ENCODE data around the gene RFX2.

Gene RFX2

GRCh38 chr19:6017576-6017975 lies 92.7 kb downstream of the RFX2 start:
- TF ChIP-seq CTCF (IDR thresholded peaks at IDR 0.05) (no peak), ZFX (IDR thresholded peaks at IDR 0.05; ENCODE audit: borderline replicate concordance) (no peak)
- no peak overlapping the region for H3K27ac ChIP-seq

GRCh38 chr19:6015841-6016545 lies 94.3 kb downstream of the RFX2 start:
- no peak overlapping the region for H3K27ac ChIP-seq
- TF ChIP-seq ZFX (IDR thresholded peaks at IDR 0.05; ENCODE audit: borderline replicate concordance) (no peak), CTCF (IDR thresholded peaks at IDR 0.05) (no peak)

- no peak for TF ChIP-seq CTCF (IDR thresholded peaks at IDR 0.05)
- TF ChIP-seq ZFX (IDR thresholded peaks at IDR 0.05; ENCODE audit: borderline replicate concordance), result no peak
- no peak overlapping the region for H3K27ac ChIP-seq
Measured at GRCh38 chr19:6014551-6015135, 95.7 kb downstream of the RFX2 start.

- no peak overlapping the region for H3K27ac ChIP-seq
- TF ChIP-seq CTCF (IDR thresholded peaks at IDR 0.05) (no peak), ZFX (IDR thresholded peaks at IDR 0.05; ENCODE audit: borderline replicate concordance) (no peak)
Measured at GRCh38 chr19:6012426-6013170, 97.7 kb downstream of the RFX2 start.

GRCh38 chr19:6011794-6012193 lies 98.5 kb downstream of the RFX2 start:
- TF ChIP-seq ZFX (IDR thresholded peaks at IDR 0.05; ENCODE audit: borderline replicate concordance), result no peak
- TF ChIP-seq CTCF (IDR thresholded peaks at IDR 0.05), result no peak
- no peak overlapping the region for H3K27ac ChIP-seq

GRCh38 chr19:6011206-6011605 lies 99.1 kb downstream of the RFX2 start:
- no peak overlapping the region for H3K27ac ChIP-seq
- no peak for TF ChIP-seq ZFX (IDR thresholded peaks at IDR 0.05; ENCODE audit: borderline replicate concordance)
- TF ChIP-seq CTCF (IDR thresholded peaks at IDR 0.05), result no peak

- no peak overlapping the region for H3K27ac ChIP-seq
- no peak for TF ChIP-seq ZFX (IDR thresholded peaks at IDR 0.05; ENCODE audit: borderline replicate concordance)
- no peak for TF ChIP-seq CTCF (IDR thresholded peaks at IDR 0.05)
Measured at GRCh38 chr19:6010107-6010506, 100.2 kb downstream of the RFX2 start.

All from 22Rv1 (cell line).